Keratinocyte (primary cell): ENCODE measurements around the gene CDC42SE2. TPM values are rescaled to one million over a fixed set of nuclear protein-coding genes. Genes with fewer than 3 reads are reported as not detected.
"Not testable (repeated sequence)": the region's sequence is repeated elsewhere in the genome, so short reads cannot be mapped to it uniquely, and the experiment has no call there.

Experiments
- DNase-seq: peaks from one replicate; pipeline ENCODE4 v3.0.0-alpha.2; 2011; ENCODE audit warnings: low read depth, missing footprints, low spot score
- FAIRE-seq: peaks from 2 replicates; lab custom pipeline; 2011; peaks lifted over from hg19 to GRCh38; lab: Jason Lieb, UNC
- H2AFZ ChIP-seq: 2 replicates; pipeline ENCODE4 v1.6.0; 2012; ENCODE audit warnings: low read length, control low read depth, inconsistent platforms; ENCODE audit not compliant: control insufficient read depth
- H3K27ac ChIP-seq: 2 replicates; pipeline ENCODE4 v1.5.1; 2011; ENCODE audit warnings: low read length; ENCODE audit not compliant: control insufficient read depth, insufficient read depth
- H3K27me3 ChIP-seq: 3 replicates; pipeline ENCODE4 v1.6.0; 2011; ENCODE audit warnings: low read length; ENCODE audit not compliant: control insufficient read depth, insufficient read depth; ENCODE audit errors: extremely low read depth
- H3K36me3 ChIP-seq, 2 experiments: 2 replicates in 1 of 2; 3 replicates in 1 of 2; pipeline ENCODE4 v1.5.1; 2011; ENCODE audit warnings: low read length in 2 of 2, mild to moderate bottlenecking in 1 of 2; ENCODE audit not compliant: control insufficient read depth in 2 of 2, insufficient read depth in 2 of 2; ENCODE audit errors: extremely low read depth in 1 of 2
- H3K4me1 ChIP-seq: 3 replicates; pipeline ENCODE4 v1.5.1; 2011; ENCODE audit warnings: low read length; ENCODE audit not compliant: control insufficient read depth, insufficient read depth; ENCODE audit errors: extremely low read depth
- H3K4me2 ChIP-seq: 3 replicates; pipeline ENCODE4 v1.6.0; 2011; ENCODE audit warnings: low read depth, low read length; ENCODE audit not compliant: control insufficient read depth, insufficient read depth; ENCODE audit errors: extremely low read depth
- H3K4me3 ChIP-seq, 3 experiments: fragments of 200-600 bp in 1 of 3; sonication (generic) in 1 of 3; 2 replicates in 2 of 3; 3 replicates in 1 of 3; pipeline ENCODE4 v1.5.1; 2011 to 2016; ENCODE audit warnings: low read length in 3 of 3, mild to moderate bottlenecking in 3 of 3, control low read depth in 2 of 3, inconsistent platforms in 1 of 3, low read depth in 1 of 3, mixed read lengths in 1 of 3, mixed run types in 1 of 3, moderate library complexity in 1 of 3; ENCODE audit not compliant: control insufficient read depth in 2 of 3, insufficient read depth in 2 of 3; ENCODE audit errors: extremely low read depth in 1 of 3
- H3K79me2 ChIP-seq: 2 replicates; pipeline ENCODE4 v1.6.0; 2012; ENCODE audit warnings: low read length; ENCODE audit not compliant: control insufficient read depth, insufficient read depth
- H3K9ac ChIP-seq: 3 replicates; pipeline ENCODE4 v1.6.0; 2011; ENCODE audit warnings: low read length; ENCODE audit not compliant: control insufficient read depth, insufficient read depth; ENCODE audit errors: extremely low read depth
- H3K9me1 ChIP-seq: 3 replicates; pipeline ENCODE4 v1.6.0; 2011; ENCODE audit warnings: low read length; ENCODE audit not compliant: control insufficient read depth, insufficient read depth; ENCODE audit errors: extremely low read depth
- H3K9me3 ChIP-seq: 2 replicates; pipeline ENCODE4 v1.5.1; 2012; ENCODE audit warnings: low read depth, low read length; ENCODE audit not compliant: control insufficient read depth
- H4K20me1 ChIP-seq: 3 replicates; pipeline ENCODE4 v1.6.0; 2011; ENCODE audit warnings: low read length; ENCODE audit not compliant: control insufficient read depth, insufficient read depth; ENCODE audit errors: extremely low read depth
- CTCF ChIP-seq, 3 experiments: IDR thresholded peaks in 1 of 3; conservative IDR thresholded peaks in 1 of 3; optimal IDR thresholded peaks in 1 of 3; 2 replicates in 2 of 3; 3 replicates in 1 of 3; pipeline versions ENCODE3 to v1.5.1; 2011; ENCODE audit warnings: low read length in 3 of 3, mild to moderate bottlenecking in 3 of 3, moderate library complexity in 2 of 3, control low read depth in 1 of 3, inconsistent platforms in 1 of 3; ENCODE audit not compliant: insufficient read depth in 2 of 3; ENCODE audit errors: extremely low read depth in 1 of 3
- EZH2 ChIP-seq: IDR thresholded peaks from one replicate; pipeline ENCODE4 v1.6.1; 2012; ENCODE audit warnings: inconsistent platforms, mild to moderate bottlenecking, low read length, moderate library complexity
- dilution Hi-C: fragments of 300-500 bp; cut with MboI; formaldehyde crosslinking; loops from one replicate; pipeline ENCODE4 v1.7.0; 2020; ENCODE audit warnings: low sequenced_read_pairs; ENCODE audit not compliant: extremely low pct_ligation_motif_present
- polyA plus RNA-seq, 5 experiments: library from polyadenylated mRNA; depleted of rRNA in 3 of 5; stranded (reverse) in 3 of 5; stranded (forward) in 1 of 5; unstranded in 1 of 5; fragments of >200 nt; gene quantifications; 1 replicate in 1 of 5; 2 replicates in 3 of 5; 3 replicates in 1 of 5; pipeline versions ENCODE4 v1.2.1 to v1.2.3, GENCODE V29; 2011 to 2012; ENCODE audit warnings: missing spikeins in 2 of 5, low read depth in 1 of 5, low replicate concordance in 1 of 5

CDC42SE2 gene
- polyA plus RNA-seq, 1 donor (not counting 4 experiments of a cell fraction or from before 2014, with no cell fraction given): 32.5 TPM

- Histone ChIP-seq H3K9ac (no peak overlapping the region), H4K20me1 (peaks cover 10% of the 10 kb centered on the region), H3K79me2 (peaks cover 36% of the 10 kb centered on the region), H3K4me1 (peaks cover 16% of the 10 kb centered on the region), H3K9me1 (peaks cover 2% of the 10 kb centered on the region), H3K9me3 (no peaks in the 10 kb centered on the region), H3K36me3 (peaks cover 0 to 1% of the 10 kb centered on the region in 2 experiments), H3K27me3 (no peaks in the 10 kb centered on the region), H3K27ac (no peak overlapping the region), H3K4me3 (no peak overlapping the region), H3K4me2 (no peak overlapping the region), H2AFZ (no peak overlapping the region)
- dilution Hi-C loops: no loop called here
- DNase-seq (no peak), FAIRE-seq (no peak)
- no peak for TF ChIP-seq EZH2
- no peak for TF ChIP-seq CTCF (optimal IDR thresholded peaks at IDR 0.05 in 1 of 3, IDR thresholded peaks at IDR 0.05 in 1 of 3, conservative IDR thresholded peaks at IDR 0.05 in 1 of 3; ENCODE audit: extremely low read depth in 1 of 3, insufficient read depth in 2 of 3, low read length in 3 of 3)
Observed at GRCh38 chr5:131330031-131330430, 66.2 kb downstream of the CDC42SE2 start.

GRCh38 chr5:131335756-131336155 is 71.9 kb downstream of the CDC42SE2 start:
- H3K9me3 ChIP-seq, H2AFZ ChIP-seq, dilution Hi-C loops, H3K27me3 ChIP-seq, DNase-seq, H3K36me3 ChIP-seq, H3K4me3 ChIP-seq, H3K9me1 ChIP-seq, H3K9ac ChIP-seq, H4K20me1 ChIP-seq, FAIRE-seq, H3K27ac ChIP-seq, H3K4me1 ChIP-seq, H3K4me2 ChIP-seq: not testable (repeated sequence)
- peaks cover 31% of the 10 kb centered on the region for H3K79me2 ChIP-seq

GRCh38 chr5:131336801-131337200 is 72.9 kb downstream of the CDC42SE2 start:
- H3K9me1 ChIP-seq, dilution Hi-C loops, H3K27ac ChIP-seq, H3K4me1 ChIP-seq, H4K20me1 ChIP-seq, H3K4me2 ChIP-seq, H3K4me3 ChIP-seq, H3K9ac ChIP-seq, FAIRE-seq, H3K27me3 ChIP-seq, H3K36me3 ChIP-seq, H3K9me3 ChIP-seq, H2AFZ ChIP-seq, DNase-seq: not testable (repeated sequence)
- H3K79me2 ChIP-seq: peaks cover 24% of the 10 kb centered on the region

GRCh38 chr5:131337240-131338050 is 73.6 kb downstream of the CDC42SE2 start:
- H3K4me3 ChIP-seq, H3K9ac ChIP-seq, dilution Hi-C loops, H3K9me1 ChIP-seq, H3K4me1 ChIP-seq, H3K27me3 ChIP-seq, FAIRE-seq, H3K4me2 ChIP-seq, DNase-seq, H4K20me1 ChIP-seq, H2AFZ ChIP-seq, H3K27ac ChIP-seq, H3K36me3 ChIP-seq, H3K9me3 ChIP-seq: not testable (repeated sequence)
- peaks cover 24% of the 10 kb centered on the region for H3K79me2 ChIP-seq
